HG02870 (cell line): Measurements from ENCODE around the gene OXT.

Experiments
- ATAC-seq: cut with Tn5 transposase; IDR thresholded peaks from one replicate; pipeline ENCODE4 v1.9.1; 2021; ENCODE audit warnings: mild to moderate bottlenecking, moderate library complexity; ENCODE audit not compliant: unreplicated experiment

OXT gene

GRCh38 chr20:3084283-3084985, 13.0 kb downstream of the OXT start, which contains the start of gene AVP:
TSS of gene AVP (minus strand) at chr20:3084724. CDS start at chr20:3084674, 50 bp downstream.
- no peak for ATAC-seq

- ATAC-seq = no peak
Observed at GRCh38 chr20:3084986-3085360, 13.6 kb downstream of the OXT start.

- ATAC-seq = no peak
Observed at GRCh38 chr20:3085571-3086072, 14.2 kb downstream of the OXT start.

DNA sequence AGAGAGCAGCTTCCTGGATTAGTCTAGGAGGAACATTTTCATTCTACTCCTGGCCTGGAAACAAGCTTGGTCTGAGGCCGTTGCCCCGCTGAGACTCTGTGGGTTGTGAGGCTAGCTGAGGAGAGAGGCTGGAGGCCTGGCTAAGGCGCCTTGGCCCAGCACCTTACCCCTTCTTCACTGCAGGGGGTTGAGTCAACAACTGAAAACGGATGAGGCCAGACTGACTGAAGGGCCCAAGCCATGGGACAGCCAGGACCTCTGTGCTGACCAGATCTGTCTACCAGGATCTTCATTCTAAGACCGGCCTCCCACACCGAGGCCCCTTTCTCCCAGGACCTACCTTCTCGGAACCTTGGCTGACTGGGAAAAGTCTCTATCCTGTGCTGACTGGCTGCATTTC, 16.6 kb downstream of the OXT start:
- ATAC-seq = no peak

GRCh38 chr20:3090565-3090964, 19.1 kb downstream of the OXT start:
- no peak for ATAC-seq

DNA sequence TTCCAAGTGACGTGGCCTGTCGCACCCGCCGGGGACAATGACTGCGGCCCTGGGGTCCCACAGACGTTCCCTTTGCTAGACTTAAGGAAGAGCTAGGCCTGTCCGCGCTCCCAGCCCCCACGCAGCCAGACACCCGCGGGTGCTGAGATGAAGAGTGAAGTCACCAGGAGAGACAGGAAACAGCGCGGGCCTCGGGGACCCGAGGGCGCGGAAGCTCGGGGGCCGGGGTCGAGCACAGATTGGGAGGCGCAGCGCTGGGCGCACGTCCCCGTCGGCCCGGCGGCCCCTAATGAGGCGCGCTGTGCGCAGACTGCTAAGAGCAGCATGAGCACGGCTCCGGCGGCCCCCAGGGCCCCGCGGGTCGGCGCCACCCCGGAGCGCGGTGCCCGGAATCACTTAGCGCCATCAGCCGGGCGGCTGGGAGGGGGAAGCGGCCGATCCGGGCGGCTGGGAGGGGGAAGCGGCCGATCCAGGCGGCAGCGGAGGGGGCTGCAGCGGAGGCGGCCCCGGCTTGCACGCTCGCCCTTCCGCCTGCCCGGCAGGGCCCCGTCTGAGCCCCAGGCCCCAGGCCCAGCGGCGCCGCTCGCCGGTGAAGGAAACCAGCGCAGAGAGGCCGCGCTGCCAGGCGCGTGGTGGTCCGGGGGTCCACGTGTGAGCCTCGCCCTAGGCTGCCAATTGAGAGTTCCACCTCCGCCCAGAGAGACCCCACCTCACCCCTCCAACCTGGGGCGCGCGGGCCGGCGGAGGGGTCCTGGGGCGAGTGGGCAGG, 21.4 kb downstream of the OXT start:
- ATAC-seq = no peak

- ATAC-seq = no peak
Observed at GRCh38 chr20:3093861-3094361, 22.5 kb downstream of the OXT start.

GRCh38 chr20:3094848-3095629, 23.6 kb downstream of the OXT start:
- ATAC-seq = no peak

GRCh38 chr20:3100480-3100879, 29.1 kb downstream of the OXT start:
- ATAC-seq = no peak

GRCh38 chr20:3101251-3101650, 29.8 kb downstream of the OXT start:
- no peak for ATAC-seq

DNA sequence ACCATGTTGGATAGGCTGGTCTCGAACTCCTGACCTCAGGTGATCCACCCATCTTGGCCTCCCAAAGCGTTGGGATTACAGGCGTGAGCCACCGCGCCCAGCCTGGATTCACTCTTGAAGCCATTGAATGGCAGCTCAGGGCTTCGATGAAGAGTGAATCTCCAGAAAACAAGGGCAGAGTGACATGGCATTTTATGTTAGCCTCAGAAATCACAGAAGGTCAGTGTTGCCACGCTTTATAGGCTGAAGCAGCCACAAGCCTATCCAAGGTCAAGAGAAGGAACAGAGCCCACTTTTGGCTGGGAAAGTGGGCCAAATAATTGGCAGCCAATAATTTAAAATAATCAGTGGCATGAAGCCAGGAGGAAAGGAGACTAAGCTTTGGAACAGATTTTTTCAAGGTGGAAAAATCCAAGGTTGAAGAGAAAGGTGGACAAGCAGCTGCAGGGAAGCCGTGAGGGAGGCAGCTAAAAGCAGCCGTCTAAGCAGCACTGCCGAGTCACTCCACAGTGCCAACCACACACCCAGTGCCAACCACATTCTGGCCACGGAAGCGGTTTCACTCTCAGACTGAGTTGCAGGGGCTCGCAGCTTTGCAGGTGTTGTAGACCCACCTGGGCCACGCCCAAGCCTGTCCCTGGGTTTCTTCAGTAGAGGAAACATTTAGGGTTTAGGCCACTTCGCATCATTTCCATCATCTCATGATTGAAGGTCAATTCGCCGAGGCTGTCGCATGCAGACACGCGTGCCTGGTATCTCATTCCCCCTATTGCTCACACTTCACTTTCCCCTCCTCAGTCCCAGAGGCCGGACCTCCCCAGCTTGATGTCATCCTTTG, 30.5 kb downstream of the OXT start:
- ATAC-seq = no peak

GRCh38 chr20:3102575-3103368, 31.4 kb downstream of the OXT start:
- no peak for ATAC-seq

DNA sequence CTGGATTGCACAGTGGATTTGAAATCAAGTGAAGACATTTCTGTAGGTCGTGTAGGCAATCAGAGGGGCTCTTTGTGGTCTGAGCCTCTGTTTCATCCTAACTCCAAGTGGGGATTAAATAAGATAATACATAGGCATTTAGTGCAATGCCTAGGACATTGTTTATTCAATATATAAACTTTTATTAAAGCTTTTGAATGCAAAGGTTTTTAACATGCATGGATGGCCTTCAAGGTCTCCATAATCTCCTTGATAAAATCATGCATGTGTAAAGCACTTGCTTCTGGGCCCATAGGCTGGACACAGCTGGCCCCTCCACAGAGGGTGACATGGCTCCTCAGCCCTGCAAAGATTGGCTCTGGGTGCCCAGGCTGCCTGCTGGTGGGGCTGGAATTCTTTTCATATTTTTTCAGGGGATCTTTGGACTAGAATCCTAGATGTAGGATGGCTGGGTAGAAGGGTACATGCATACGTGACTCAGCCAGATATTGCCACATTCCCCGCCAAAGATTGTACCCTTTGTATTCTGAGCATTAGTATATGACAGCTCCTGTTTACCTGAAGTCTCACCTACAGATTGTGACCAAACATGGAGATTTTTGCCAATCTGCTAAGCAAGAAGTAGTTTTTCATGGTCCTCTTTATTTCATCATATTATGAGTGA, 32.1 kb downstream of the OXT start:
- no peak for ATAC-seq

GRCh38 chr20:3105256-3106137, 34.1 kb downstream of the OXT start:
- no peak for ATAC-seq

DNA sequence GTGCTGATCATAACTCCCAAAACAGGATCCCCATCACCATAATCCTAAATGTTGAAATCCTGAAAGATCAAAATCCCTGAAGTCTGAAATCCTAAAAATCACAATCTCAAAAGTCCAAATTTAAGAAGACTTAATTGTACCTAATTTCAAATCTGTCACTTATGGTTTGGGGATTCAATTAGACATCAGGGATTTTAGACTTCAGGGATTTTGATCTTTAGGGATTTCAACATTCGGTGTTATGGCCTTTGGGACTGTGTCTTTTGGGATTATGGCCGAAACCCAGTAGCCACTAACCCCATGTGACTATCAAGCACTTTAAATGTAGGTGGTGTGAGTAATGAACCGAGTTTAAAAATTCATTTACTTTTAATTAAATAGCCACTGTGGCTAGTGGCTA, 34.8 kb downstream of the OXT start:
- no peak for ATAC-seq

DNA sequence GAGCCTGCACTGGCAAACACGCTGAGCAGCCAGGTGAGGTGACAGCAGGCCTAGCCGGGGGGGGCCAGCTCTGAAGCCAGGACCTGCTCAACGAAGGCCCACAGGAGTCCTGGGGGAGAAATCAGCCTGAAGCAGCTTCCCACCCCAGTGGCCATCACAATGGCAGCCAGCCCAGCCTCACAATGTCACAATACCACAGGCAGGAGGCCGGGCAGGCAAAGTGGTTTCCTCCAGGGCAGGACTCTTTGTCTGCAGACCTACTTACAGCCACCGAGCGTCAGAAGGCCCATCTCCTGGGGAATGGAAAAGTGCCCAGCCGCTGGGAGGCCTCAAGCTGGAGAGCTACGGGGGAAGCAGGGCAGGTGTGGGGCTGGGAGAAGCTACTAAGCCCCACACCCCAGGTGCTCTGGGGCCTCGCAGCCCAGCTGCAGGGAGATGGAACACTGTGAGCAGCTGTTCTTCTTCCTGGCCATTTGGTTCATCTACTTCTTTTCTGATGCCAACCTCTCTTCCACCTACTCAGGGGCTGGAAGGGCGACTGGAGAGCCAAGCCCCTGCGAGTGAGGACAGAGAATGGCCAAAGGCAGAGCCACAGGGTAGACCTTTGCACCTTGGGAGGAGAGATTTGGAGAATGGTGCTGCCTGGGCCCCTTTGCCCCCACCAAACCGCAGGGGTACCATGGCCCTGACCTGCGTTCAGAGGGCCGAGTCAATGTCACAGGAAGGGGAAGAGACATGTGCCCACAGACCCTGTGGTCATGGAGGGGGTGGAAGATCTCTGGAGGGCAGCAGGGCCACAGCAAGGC, 35.4 kb downstream of the OXT start:
- ATAC-seq = no peak

DNA sequence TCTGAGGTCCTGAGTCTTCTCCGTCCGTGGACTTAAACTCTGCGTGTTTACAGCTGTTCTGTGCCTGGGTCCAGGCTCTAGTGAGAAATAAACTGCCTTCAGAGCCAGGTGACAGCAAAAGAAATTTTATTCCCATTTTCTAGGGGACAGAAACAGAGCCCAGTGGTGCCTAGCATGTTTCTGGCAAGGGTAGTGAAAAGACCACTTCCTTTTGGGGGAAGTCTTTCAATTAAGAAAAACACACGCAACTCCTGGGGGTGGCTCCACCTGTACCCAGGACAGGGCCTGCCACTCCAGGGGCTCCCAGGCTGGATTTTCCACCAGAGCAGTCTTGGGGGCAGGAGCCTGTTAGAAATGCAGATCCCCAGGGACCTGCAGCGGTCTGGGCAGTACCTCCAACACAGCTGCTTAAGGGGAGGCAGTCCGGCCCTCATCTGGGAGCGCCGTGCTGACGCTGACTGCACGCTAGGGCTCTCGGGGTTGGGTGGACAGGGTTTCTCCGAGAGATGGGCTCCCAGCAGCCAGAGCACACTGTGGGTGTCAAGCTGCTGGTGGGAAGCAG, 36.1 kb downstream of the OXT start:
- no peak for ATAC-seq
